Epithelial cell of esophagus (primary cell): ENCODE results near the gene CEP170B.

Experiments
- DNase-seq: peaks from one replicate; pipeline ENCODE4 v3.0.0; 2010; ENCODE audit warnings: low read depth
- H3K4me3 ChIP-seq: 2 replicates; pipeline ENCODE4 v1.5.1; 2011; ENCODE audit warnings: mild to moderate bottlenecking, low read length, control low read depth
- TF ChIP-seq, protein P1 (sequence below): IDR thresholded peaks from 2 replicates; pipeline ENCODE4 v1.5.1; 2011; ENCODE audit warnings: low read depth, mild to moderate bottlenecking, low read length, control low read depth, inconsistent platforms; ENCODE audit not compliant: insufficient read depth; ENCODE audit errors: missing control alignments

CEP170B gene

DNA sequence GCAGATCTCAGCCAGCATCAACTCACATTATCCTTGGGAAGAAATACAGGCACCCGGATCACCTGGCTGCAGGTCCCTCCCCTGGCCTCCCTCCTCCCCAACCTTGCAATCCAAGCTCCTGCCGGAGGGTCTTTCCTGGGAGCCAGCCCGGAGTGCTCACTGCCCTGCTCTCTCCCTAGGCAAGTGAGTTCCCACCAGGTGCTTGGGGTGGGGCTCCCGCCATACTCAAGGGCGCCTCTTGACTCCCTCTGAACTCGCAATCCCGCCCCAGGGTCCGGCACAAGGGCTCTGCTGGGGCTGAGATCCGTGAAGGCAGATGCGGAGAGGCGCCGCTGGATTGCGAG is 1.2 kb upstream of the CEP170B start:
- H3K4me3 ChIP-seq = peak overlapping the region; percentile 83
- TF ChIP-seq, protein P1, sequence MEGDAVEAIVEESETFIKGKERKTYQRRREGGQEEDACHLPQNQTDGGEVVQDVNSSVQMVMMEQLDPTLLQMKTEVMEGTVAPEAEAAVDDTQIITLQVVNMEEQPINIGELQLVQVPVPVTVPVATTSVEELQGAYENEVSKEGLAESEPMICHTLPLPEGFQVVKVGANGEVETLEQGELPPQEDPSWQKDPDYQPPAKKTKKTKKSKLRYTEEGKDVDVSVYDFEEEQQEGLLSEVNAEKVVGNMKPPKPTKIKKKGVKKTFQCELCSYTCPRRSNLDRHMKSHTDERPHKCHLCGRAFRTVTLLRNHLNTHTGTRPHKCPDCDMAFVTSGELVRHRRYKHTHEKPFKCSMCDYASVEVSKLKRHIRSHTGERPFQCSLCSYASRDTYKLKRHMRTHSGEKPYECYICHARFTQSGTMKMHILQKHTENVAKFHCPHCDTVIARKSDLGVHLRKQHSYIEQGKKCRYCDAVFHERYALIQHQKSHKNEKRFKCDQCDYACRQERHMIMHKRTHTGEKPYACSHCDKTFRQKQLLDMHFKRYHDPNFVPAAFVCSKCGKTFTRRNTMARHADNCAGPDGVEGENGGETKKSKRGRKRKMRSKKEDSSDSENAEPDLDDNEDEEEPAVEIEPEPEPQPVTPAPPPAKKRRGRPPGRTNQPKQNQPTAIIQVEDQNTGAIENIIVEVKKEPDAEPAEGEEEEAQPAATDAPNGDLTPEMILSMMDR = no peak
- DNase-seq = no peak

DNA sequence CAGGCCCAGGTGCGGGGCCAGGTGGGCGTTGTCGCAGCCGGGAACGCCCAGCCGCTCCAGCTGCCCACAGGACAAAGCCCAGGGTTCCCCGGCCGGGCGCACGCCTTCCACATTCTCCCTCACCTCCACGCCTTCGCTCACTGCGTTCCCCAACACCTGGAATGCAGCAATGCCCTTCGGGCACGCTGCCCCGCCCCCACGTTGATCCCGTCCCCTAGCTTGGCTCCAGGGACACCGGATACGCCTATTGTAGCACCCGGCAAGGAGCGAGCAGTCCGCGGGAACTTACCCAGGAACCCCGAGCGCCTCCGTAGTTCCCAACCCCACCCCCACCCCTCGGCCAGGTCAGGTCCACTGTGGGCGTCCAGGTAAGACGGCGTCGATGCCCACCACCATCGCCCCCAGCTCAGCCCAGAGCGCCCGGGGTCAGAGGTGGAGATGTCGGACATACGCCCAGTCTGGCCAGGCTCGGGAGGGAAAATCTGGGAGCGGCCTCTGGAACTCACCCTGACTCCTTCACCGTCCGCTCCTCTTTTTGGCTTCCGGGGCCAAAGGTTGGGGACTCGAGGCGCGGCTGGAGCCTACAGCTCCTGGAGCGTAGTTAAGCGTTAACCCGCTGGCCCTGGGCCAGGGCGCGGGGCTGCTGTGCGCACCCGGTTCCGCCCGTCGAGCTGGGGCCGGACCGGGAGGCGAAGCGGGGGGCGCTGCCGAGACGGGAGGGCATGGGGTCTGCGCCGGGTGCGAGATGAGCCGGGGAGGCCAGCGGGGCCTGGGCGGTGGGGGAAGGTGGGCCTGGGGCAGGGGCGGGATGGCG is 594 bp upstream of the CEP170B start:
- TF ChIP-seq, protein P1 = no peak

DNA sequence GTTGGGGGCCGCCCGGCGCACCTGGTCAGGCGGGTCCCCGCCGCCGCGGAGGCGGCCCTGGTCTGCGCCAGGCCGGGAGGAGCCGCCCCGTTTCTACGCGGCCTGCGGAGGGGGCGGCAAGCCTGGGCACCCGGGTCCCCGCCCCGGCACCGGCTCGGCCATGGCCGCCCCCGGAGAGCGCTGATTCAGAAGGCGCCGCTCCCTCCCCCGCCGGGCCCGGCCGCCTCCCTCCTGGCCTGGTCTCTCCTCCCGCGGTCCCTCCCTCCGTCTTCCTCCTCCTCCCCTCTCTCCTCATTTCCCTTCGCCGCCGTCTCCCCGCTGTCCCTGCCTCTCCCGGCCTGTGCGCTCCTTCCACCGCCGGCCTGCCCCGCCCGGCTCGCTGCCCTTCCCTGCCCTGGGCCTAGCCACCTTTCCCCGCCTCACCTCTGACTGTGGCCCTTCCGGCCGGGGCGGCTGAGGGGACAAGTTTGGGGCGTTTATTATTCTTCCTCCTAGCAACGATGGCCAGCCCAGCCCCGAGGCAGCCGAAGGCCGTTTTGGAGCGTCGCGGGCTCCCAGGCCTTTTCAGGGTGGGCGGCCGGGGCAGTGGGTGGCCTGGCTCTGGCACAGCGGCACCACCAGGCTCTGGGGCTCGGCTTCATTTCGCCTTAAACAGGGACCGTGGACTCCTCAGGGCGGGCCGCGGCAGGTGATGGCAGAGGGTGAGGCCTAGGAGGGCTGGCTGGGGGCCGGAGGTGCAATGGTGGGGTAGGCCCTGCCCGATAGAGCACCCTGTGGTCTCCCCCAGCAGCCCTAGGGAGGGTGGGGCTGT is 768 bp downstream of the CEP170B start:
- DNase-seq = peak; percentile 91
- TF ChIP-seq, protein P1 = no peak
- H3K4me3 ChIP-seq = peak overlapping the region; percentile 63

More for the DNA sequence above, 594 bp upstream of the CEP170B start:
- peak; percentile 78 for DNase-seq
- H3K4me3 ChIP-seq = peak overlapping the region; percentile 83

DNA sequence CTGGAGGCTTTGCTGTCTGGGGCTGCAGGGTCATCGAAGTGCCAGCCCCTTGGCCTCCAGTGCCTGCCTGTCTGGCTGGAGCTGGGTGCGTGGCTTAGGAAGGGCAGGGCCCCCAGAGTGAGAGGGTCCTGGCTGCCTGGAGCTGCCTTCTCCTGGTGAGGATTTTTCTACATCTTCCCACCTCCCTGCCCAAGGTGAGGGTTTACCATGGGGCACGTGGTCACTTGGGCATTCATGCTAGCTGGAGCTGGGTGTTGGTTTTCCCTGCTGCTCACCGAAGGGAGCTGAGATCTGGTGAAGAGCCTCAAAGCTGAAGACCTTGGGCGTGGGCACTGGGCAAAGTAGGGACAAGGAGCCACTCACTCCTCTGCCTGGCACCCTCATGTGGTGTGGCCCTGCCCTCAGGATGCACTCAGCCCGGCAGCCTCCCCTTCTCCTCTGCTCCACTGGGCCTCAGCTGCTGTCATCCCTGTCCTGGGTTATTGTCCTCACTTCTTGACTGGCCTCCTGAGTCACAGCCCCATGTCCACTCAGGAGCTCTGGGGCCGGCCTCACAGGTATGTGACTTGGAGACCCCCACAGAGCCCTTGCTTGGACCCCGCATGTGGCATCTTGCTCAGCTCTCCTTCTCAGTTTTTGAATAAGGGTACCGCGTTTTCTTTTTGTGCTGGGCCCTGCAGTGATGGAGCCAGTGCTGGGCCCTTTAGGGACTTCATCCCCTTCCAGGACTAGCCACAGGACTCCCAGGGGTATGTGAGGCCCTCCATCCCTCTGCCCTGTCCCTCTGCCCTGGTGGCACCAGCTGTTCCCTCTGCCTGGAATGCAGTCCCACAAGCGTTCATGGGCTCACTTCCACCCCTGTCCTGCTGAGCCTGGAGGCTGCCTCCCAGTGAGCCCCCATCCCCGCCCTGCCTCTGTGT is 1.6 kb downstream of the CEP170B start:
- peak overlapping the region; percentile 63 for H3K4me3 ChIP-seq

DNA sequence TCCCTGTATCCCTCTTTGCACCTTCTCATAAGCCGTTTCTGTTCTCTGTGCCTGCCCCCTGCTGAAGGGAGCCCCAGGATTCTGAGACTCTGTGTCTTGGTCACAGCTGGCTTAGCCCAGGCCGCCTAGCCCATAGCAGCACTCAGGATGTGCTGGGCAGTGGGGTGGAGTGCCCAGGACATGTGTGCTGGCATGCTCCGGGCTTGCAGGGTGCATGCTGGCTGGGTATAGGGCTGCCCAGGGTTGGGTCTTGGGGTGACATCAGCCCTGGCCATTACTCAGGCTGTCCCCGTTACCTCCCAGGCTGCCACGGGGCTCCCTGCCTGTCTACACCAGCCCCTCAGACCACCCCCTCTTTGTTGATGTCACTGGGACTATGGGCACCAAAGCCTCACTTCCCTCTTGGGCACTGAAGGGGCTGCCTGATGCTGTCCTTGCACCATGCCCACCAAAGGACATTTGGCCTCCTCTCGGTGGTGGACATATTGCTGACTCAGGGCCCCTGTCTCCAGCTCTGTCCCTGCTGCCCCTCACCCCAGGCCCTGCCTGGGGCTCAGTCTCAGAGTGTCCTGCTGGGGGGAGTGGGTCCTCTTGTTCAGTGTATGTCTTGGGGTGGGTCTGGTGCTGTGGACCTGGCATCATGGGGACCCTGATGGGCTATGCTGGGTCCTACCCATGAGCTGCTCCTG is 2.4 kb downstream of the CEP170B start:
- H3K4me3 ChIP-seq = no peak overlapping the region
- TF ChIP-seq, protein P1 = no peak
- no peak for DNase-seq

More for the DNA sequence above, 1.6 kb downstream of the CEP170B start:
- TF ChIP-seq, protein P1 = no peak
- no peak for DNase-seq
